HG03175 (cell line): Measurements from ENCODE around the gene CTRL.
"Not testable (repeated sequence)": the region's sequence is repeated elsewhere in the genome, so short reads cannot be mapped to it uniquely, and the experiment has no call there.

ENCODE experiments used
- ATAC-seq: cut with Tn5 transposase; IDR thresholded peaks from one replicate; pipeline ENCODE4 v1.9.1; 2021; ENCODE audit warnings: mild to moderate bottlenecking, moderate library complexity; ENCODE audit not compliant: unreplicated experiment

The CTRL gene

GRCh38 chr16:67931712-67932461 is at the start of gene CTRL:
TSS of gene CTRL (minus strand) at chr16:67931862. CDS start at chr16:67931852, 10 bp downstream.
- ATAC-seq, result no peak

GRCh38 chr16:67979955-67980678 is 48.5 kb upstream of the CTRL start, which contains the start of gene DPEP3:
TSS of gene DPEP3 (minus strand) at chr16:67980499. CDS start at chr16:67980380, 119 bp downstream.
- ATAC-seq, result no peak

GRCh38 chr16:67977469-67978227 is 46.0 kb upstream of the CTRL start:
- no peak for ATAC-seq

GRCh38 chr16:67977005-67977404 is 45.3 kb upstream of the CTRL start:
- ATAC-seq, result no peak

GRCh38 chr16:67976205-67976604 is 44.5 kb upstream of the CTRL start:
- ATAC-seq, result no peak

GRCh38 chr16:67975321-67976105 is 43.9 kb upstream of the CTRL start:
- ATAC-seq, result no peak

- ATAC-seq, result not testable (repeated sequence)
These were observed 40.6 kb upstream of the CTRL start for GRCh38 chr16:67972285-67972684.

- no peak for ATAC-seq
These were observed 39.4 kb upstream of the CTRL start for GRCh38 chr16:67971111-67971510.

GRCh38 chr16:67969254-67970039 is 37.8 kb upstream of the CTRL start:
- no peak for ATAC-seq

GRCh38 chr16:67968400-67969253 is 37.0 kb upstream of the CTRL start, which contains the start of gene SLC12A4:
TSS of gene SLC12A4 (minus strand) at chr16:67968637. CDS start at chr16:67968553, 84 bp downstream.
- peak; percentile 73 for ATAC-seq

- ATAC-seq, result peak; percentile 34
These were observed 36.3 kb upstream of the CTRL start for GRCh38 chr16:67967958-67968399.

- no peak for ATAC-seq
These were observed 35.7 kb upstream of the CTRL start for GRCh38 chr16:67967183-67967957.

GRCh38 chr16:67966549-67967182 is 35.0 kb upstream of the CTRL start:
- ATAC-seq, result no peak

GRCh38 chr16:67965668-67966548 is 34.2 kb upstream of the CTRL start:
- ATAC-seq, result no peak

- ATAC-seq, result no peak
These were observed 32.9 kb upstream of the CTRL start for GRCh38 chr16:67964477-67965131.
